ENCODE measurements around the gene RFX2.
"Not testable (repeated sequence)": the region's sequence is repeated elsewhere in the genome, so short reads cannot be mapped to it uniquely, and the experiment has no call there.

Gene RFX2

GRCh38 chr19:6110360-6110977 is at the start of gene RFX2:
TSS of gene RFX2 (minus strand) at chr19:6110500. CDS start at chr19:6047496, 63,004 bp downstream.
- DNase-seq = peak; percentile 99

- no peak for DNase-seq
Observed at GRCh38 chr19:6156033-6156432, 45.7 kb upstream of the RFX2 start.

- DNase-seq = no peak
Observed at GRCh38 chr19:6150289-6150688, 40.0 kb upstream of the RFX2 start.

GRCh38 chr19:6141217-6141616 is 30.9 kb upstream of the RFX2 start:
- DNase-seq = no peak

GRCh38 chr19:6138511-6138910 is 28.2 kb upstream of the RFX2 start:
- DNase-seq = no peak

- DNase-seq = no peak
Observed at GRCh38 chr19:6138066-6138465, 27.8 kb upstream of the RFX2 start.

- DNase-seq = no peak
Observed at GRCh38 chr19:6133231-6133630, 22.9 kb upstream of the RFX2 start.

GRCh38 chr19:6132482-6132881 is 22.2 kb upstream of the RFX2 start:
- no peak for DNase-seq

GRCh38 chr19:6127716-6128335 is 17.5 kb upstream of the RFX2 start:
- DNase-seq = no peak

- no peak for DNase-seq
Observed at GRCh38 chr19:6126335-6126974, 16.2 kb upstream of the RFX2 start.

- DNase-seq = peak; percentile 52
Observed at GRCh38 chr19:6125571-6125989, 15.3 kb upstream of the RFX2 start.

- no peak for DNase-seq
Observed at GRCh38 chr19:6119031-6119430, 8.7 kb upstream of the RFX2 start.

- DNase-seq = no peak
Observed at GRCh38 chr19:6118043-6118442, 7.7 kb upstream of the RFX2 start.

- DNase-seq = no peak
Observed at GRCh38 chr19:6117534-6117933, 7.2 kb upstream of the RFX2 start.

- no peak for DNase-seq
Observed at GRCh38 chr19:6116749-6117430, 6.6 kb upstream of the RFX2 start.

- DNase-seq = no peak
Observed at GRCh38 chr19:6115992-6116391, 5.7 kb upstream of the RFX2 start.

GRCh38 chr19:6113616-6114188 is 3.4 kb upstream of the RFX2 start:
- DNase-seq = no peak

GRCh38 chr19:6109947-6110346 is 353 bp downstream of the RFX2 start:
- no peak for DNase-seq

GRCh38 chr19:6108721-6109633 is 1.3 kb downstream of the RFX2 start:
- DNase-seq = no peak

- not testable (repeated sequence) for DNase-seq
Observed at GRCh38 chr19:6106643-6107294, 3.5 kb downstream of the RFX2 start.

GRCh38 chr19:6105444-6105843 is 4.9 kb downstream of the RFX2 start:
- no peak for DNase-seq

GRCh38 chr19:6103894-6104293 is 6.4 kb downstream of the RFX2 start:
- no peak for DNase-seq

Measured in activated CD4-positive, CD25-positive, alpha-beta regulatory T cell treated with anti-CD3 and anti-CD28 coated beads, Interleukin-2, amount 50 U/mL, for 72 hours (primary cell).